ENCODE results near the gene KCNQ4.

The KCNQ4 gene

DNA sequence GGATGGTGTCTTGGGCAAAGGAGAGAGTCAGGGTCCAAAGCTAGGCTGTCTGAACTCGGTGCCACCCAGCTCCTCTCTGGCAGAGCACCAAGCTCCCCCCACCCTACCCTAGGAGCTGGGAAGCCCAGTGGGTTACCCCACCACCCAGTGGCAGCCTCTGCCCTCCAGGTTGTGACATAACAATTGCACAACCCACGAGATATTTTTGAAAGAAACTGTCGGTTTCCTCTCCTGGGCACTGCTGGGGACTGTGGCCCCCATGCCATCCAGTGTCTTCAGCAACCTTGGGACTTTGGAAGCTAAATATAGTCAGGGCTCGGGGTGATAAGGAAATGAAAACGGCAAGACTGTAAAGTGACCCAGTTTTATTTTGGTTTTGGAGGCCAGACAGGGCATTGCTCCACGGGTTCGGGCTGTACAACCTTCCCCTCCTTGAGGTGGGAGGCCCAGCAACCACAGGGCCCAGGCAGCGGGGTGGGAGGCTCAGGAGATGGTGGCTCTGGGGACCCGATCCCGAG lies 77.2 kb downstream of the KCNQ4 start:
- H3K4me1 Mint-ChIP-seq: peaks cover 29% of the 10 kb centered on the region
- CTCF ChIA-PET: interaction anchor here (0.7 to 11.2 kb wide), 3 partner anchors 11 to 91 kb away, joined by 3 to 159 read pairs (median 4); no protein-coding TSS in a partner anchor
- H3K4me3 Mint-ChIP-seq: peak overlapping the region; percentile 74
- H3K36me3 Mint-ChIP-seq: peaks cover 2% of the 10 kb centered on the region
- H3K27ac Mint-ChIP-seq: peak overlapping the region; percentile 81
- no peaks in the 10 kb centered on the region for H3K9me3 Mint-ChIP-seq
- H3K27me3 Mint-ChIP-seq: peaks cover 54% of the 10 kb centered on the region
- DNase-seq: no peak

DNA sequence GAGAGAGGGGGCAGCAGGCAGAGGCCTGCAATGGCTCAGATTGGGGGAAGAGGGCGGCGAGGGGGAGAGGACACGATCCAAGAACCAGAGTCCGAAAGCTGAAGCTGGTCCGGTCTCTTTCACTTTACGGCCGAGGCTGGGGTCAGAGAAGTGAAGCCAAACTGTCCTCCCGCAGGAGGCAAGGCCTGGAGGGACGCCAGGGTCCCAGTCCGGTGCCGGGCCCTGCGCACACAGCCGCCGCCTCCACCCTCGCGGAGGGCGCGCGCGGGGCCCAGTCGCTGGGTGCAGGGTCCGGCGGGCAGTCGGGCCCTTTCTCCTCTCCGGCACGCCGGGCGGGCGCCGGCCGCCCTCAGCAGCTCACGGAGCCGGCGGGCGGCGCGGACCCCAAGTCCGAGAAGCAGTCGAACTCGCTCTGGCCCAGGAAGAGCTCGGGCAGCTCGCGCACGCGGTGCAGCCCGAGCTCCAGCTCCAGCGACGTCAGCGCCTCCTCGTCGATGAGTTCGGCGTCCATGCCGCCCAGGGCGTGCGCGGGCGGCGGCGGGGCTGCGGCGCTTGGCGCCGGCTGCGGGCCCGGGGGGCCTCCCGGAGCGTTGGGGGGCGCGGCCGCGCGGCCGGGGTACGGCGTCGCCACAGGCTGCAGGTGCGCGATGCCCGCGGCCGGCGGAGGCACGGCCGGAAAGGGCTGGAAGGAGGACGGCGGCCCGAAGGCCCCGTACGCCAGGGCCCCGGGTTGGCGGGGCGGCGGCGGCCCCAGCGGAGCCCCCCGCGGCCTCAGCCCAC lies 77.8 kb downstream of the KCNQ4 start:
- H3K27me3 Mint-ChIP-seq: peaks cover 47% of the 10 kb centered on the region
- CTCF ChIA-PET: interaction anchor here (0.7 to 11.2 kb wide), 6 partner anchors 10 to 97 kb away, joined by 3 to 159 read pairs (median 4); no protein-coding TSS in a partner anchor
- peak; percentile 62 for DNase-seq

DNA sequence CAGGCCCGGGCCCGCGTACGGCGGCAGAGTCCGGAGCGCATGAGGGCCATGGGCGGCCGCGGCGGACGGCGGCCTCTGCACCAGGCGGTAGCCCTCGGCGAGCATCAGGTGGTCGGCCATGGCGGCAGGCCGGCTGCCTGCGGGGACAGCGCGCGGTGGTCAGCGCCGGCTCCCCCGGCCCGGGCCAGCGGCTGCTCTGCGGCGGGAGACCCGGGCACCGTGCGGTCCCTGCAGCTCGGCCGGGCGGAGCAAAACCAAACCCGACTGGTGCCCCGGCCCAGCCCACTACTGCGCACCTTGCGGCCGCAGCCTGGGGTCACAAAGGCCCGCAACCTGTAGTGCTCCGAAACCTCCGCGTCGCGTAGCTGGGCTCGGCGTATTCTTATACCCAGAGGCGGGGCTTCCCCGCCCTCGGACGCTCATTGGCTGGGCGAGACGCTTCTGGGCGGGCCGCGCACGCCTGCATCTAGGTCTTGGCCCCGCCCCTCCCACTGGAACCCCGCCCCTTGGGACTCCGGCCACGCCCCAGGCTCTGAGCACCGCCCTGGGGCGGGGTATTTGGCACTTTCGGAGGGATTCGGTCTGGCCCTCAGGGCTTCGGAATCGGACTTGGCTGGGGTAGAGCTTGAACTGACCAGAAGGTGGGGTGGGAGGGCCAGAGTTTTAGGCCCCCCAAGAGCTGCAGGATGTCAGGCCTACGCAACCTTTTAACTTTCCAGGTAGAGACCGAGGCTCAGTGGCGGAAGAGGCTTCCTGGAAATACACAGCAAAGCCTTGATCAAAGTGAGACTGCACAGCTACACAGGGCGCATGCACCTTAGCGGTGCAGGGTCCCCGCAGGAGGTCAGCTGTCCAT lies 78.6 kb downstream of the KCNQ4 start, which contains the start of gene CITED4:
Gene CITED4, minus strand, starts transcription at position 356 of the 856 bp plus-strand sequence. Its CDS starts 236 bp downstream, at position 120.
- H3K36me3 Mint-ChIP-seq: peaks cover 2% of the 10 kb centered on the region
- H3K9me3 Mint-ChIP-seq: no peaks in the 10 kb centered on the region
- CTCF ChIA-PET: interaction anchor here (0.6 to 11.2 kb wide), 10 partner anchors 11 to 330 kb away, joined by 3 to 159 read pairs (median 3); no protein-coding TSS in a partner anchor
- peaks cover 29% of the 10 kb centered on the region for H3K4me1 Mint-ChIP-seq
- peak within 1 kb of the TSS; percentile 76 for H3K4me3 Mint-ChIP-seq
- peak within 1 kb of the TSS; percentile 96 for H3K27ac Mint-ChIP-seq
- DNase-seq: peak; percentile 96
- peaks cover 45% of the 10 kb centered on the region for H3K27me3 Mint-ChIP-seq

More for the DNA sequence above, 77.8 kb downstream of the KCNQ4 start:
- Mint-ChIP-seq H3K27ac (no peak overlapping the region), H3K4me3 (peak overlapping the region; percentile 74), H3K9me3 (no peaks in the 10 kb centered on the region), H3K4me1 (peaks cover 29% of the 10 kb centered on the region), H3K36me3 (peaks cover 2% of the 10 kb centered on the region)

DNA sequence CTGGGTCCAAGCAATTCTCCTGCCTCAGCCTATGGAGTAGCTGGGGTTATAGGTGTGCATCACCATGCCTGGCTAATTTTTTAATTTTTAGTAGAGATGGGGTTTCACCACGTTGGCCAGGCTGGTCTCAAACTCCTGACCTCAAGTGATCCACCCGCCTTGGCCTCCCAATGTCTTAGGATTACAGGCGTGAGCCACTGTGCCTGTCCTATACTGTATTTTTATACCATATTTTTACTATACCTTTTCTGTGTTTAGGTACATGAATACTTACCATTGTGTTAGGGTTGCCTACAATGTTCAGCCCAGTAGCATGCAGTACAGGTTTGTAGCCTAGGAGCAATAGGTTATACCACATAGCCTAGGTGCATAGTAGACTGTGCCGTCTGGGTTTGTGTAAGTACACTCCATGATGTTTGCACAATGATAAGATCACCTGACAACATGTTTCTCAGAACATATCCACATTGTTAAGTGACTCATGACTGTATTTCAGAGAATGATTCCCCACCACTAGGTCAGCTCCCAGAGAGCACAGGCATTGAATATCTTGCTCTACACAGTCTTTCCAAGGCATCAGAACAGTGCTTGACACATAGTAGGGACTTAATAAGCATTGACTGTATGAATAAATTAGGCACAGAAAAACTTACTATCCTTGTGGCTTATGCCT lies 84.6 kb downstream of the KCNQ4 start:
- Mint-ChIP-seq H3K27me3 (peaks cover 4% of the 10 kb centered on the region), H3K36me3 (no peaks in the 10 kb centered on the region), H3K4me1 (peaks cover 40% of the 10 kb centered on the region), H3K9me3 (peaks cover 9% of the 10 kb centered on the region), H3K4me3 (no peak overlapping the region), H3K27ac (peak overlapping the region; percentile 61)
- DNase-seq: no peak
- CTCF ChIA-PET: interaction anchor here (1.5 to 2.3 kb wide), 2 partner anchors 82 to 85 kb away, joined by 4 to 12 read pairs; no protein-coding TSS in a partner anchor

DNA sequence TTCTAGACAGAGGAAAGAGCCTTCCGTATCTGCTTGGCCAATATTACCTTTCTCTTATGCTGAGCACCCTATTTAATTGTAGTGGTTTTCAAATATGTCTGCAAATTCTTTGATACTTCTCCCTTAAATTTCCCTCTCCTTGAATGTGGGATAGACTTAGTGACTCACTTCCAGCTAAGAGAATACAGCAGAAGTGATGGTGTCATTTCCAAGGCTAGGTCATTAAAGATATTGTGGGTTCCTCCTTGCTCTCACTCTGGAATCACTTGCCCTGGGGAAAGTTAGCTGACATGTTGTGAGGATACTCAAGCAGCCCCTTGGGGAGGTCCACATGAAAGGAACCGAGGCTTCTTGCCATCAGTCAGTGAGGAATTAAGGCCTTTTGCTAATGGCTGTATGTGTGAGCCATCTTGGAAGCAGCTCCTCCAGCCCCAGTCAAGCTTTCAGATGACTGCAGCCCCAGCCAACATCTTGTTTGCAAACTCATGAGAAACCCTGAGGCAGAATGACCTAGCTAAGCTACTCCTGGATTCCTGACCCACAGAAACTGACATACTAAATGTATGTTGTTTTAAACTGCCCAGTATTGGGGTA lies 86.6 kb downstream of the KCNQ4 start:
- peaks cover 44% of the 10 kb centered on the region for H3K4me1 Mint-ChIP-seq
- DNase-seq: no peak
- no peak overlapping the region for H3K4me3 Mint-ChIP-seq
- CTCF ChIA-PET: interaction anchor here (0.8 to 1.1 kb wide), 2 partner anchors 79 to 104 kb away, joined by 3 read pairs; no protein-coding TSS in a partner anchor
- H3K36me3 Mint-ChIP-seq: no peaks in the 10 kb centered on the region
- H3K27ac Mint-ChIP-seq: no peak overlapping the region
- peaks cover 4% of the 10 kb centered on the region for H3K27me3 Mint-ChIP-seq
- H3K9me3 Mint-ChIP-seq: peaks cover 9% of the 10 kb centered on the region

DNA sequence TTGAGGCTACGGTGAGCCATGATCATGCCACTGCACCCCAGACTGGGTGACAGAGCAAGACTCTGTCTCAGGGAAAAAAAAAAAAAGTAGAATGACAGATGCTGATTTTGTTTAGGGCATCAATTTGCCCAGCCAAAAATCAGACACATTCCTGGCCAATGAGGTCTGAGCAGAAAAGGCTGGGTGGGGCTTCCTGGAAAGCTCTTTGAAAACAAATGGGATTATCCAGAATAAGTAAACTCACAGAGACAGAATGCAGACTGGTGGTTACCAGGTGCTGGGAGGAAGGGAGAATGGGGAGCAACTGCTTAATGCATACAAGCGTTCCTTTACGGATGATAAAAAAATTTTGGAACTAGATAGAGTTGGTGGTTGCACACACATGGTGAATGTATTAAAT lies 88.7 kb downstream of the KCNQ4 start:
- Mint-ChIP-seq H3K9me3 (peaks cover 22% of the 10 kb centered on the region), H3K27ac (peak overlapping the region; percentile 45), H3K27me3 (peaks cover 4% of the 10 kb centered on the region), H3K36me3 (peaks cover 7% of the 10 kb centered on the region), H3K4me1 (peaks cover 64% of the 10 kb centered on the region), H3K4me3 (no peak overlapping the region)
- no peak for DNase-seq
- CTCF ChIA-PET: interaction anchor here (0.6 to 1.1 kb wide), 3 partner anchors 14 to 287 kb away, joined by 3 read pairs; no protein-coding TSS in a partner anchor

DNA sequence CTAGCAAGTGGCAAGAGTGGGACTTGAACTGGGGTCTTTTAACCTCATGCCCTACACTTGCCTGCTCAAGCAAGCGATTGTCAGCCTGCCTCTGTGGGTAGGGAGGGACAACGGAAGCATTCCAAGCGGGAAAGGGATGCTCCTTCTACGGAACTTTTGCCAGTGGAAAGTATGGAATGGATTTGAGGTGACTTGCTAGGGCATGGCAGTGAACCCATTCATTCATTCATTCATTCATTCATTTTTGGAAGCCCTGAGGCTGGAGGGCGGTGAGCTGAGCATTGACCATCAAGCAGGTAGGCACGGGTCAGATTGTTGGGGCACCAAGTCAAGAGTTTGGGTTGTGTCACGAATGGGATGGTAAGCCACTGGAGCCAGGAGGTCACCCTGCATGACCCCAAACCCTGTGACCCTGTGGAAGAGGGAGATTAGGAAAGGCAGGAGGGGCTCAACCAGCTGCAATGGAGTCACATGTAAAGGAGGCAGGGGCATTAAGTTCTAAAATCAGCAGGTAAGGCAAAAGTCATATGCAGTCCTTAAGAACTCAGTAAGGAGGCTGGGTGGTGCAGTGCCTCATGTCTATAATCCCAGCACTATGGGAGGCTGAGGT lies 90.4 kb downstream of the KCNQ4 start:
- peaks cover 22% of the 10 kb centered on the region for H3K9me3 Mint-ChIP-seq
- peaks cover 59% of the 10 kb centered on the region for H3K4me1 Mint-ChIP-seq
- H3K27ac Mint-ChIP-seq: no peak overlapping the region
- H3K27me3 Mint-ChIP-seq: peaks cover 4% of the 10 kb centered on the region
- DNase-seq: no peak
- CTCF ChIA-PET: interaction anchor here (2.0 kb wide), 1 partner anchor 11 kb away, joined by 9 read pairs; the partner anchor contains the start of gene CITED4
- no peak overlapping the region for H3K4me3 Mint-ChIP-seq
- H3K36me3 Mint-ChIP-seq: peaks cover 7% of the 10 kb centered on the region

DNA sequence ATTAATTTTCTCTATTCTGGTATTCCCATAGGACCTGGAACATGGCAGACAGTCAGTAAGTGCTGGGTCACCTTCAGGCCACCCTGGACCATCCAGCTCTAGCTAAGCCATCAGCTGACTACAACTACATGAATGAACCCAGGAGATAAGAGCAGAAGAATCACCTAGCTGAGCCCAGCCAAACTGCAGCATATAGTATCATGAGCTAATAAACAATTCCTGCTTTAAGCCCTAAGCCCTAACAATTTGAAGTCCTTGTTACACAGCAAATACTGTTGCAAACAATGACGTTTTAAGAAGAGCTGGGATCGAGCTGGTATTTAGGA lies 92.8 kb downstream of the KCNQ4 start:
- DNase-seq: no peak
- Mint-ChIP-seq H3K4me3 (no peak overlapping the region), H3K27ac (no peak overlapping the region), H3K36me3 (peaks cover 7% of the 10 kb centered on the region), H3K4me1 (peaks cover 55% of the 10 kb centered on the region), H3K27me3 (peaks cover 23% of the 10 kb centered on the region), H3K9me3 (peaks cover 13% of the 10 kb centered on the region)
- CTCF ChIA-PET: interaction anchor here (0.7 to 1.6 kb wide), 8 partner anchors 14 to 102 kb away, joined by 3 to 8 read pairs (median 4); partner anchors contain the start of gene CITED4

DNA sequence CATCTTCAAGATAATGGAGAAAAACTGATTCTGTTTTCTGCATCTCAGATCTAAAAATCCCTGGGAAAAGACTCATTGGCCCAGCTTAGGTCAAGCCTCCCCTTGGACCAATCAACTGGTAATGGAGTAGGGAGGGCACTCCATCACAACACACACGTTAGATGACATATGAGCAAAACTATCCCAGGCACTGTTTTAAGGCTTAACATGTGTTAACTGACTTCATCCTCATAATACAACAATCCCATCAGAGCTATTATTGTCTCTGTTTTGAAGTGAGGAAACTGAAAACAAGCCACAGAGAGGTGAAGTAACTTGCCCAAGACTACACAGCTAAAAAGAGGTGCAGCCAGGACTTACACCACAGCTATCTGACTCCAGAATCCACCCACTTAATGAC lies 93.3 kb downstream of the KCNQ4 start:
- no peak for DNase-seq
- H3K9me3 Mint-ChIP-seq: peaks cover 13% of the 10 kb centered on the region
- peaks cover 54% of the 10 kb centered on the region for H3K4me1 Mint-ChIP-seq
- CTCF ChIA-PET: interaction anchor here (1.1 to 1.6 kb wide), 6 partner anchors 15 to 103 kb away, joined by 4 to 8 read pairs (median 6); partner anchors contain the start of gene CITED4
- no peak overlapping the region for H3K4me3 Mint-ChIP-seq
- peaks cover 28% of the 10 kb centered on the region for H3K27me3 Mint-ChIP-seq
- peak overlapping the region; percentile 24 for H3K27ac Mint-ChIP-seq
- H3K36me3 Mint-ChIP-seq: peaks cover 7% of the 10 kb centered on the region

DNA sequence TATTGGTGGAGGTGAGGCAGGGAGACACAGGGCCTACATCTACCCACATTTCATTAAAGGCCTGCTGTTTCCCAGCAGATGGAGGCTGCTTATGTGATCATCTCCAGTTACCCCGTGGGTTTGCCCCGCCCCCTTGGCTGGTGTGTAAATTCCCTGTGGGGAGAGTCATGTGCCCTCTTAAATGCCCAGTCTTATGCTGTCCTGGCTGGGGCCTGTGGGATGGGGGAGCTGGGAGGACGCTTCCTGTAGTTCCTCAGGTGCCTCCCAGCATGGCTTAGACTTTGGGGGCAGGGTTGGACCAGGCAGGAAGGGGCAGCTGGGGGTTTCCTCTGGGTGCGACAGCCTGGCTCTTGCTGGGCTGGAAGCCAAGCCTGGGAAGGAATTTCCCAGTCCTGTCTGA lies 94.1 kb downstream of the KCNQ4 start:
- Mint-ChIP-seq H3K4me3 (no peak overlapping the region), H3K4me1 (peaks cover 46% of the 10 kb centered on the region), H3K36me3 (peaks cover 7% of the 10 kb centered on the region), H3K27ac (no peak overlapping the region), H3K27me3 (peaks cover 31% of the 10 kb centered on the region), H3K9me3 (peaks cover 13% of the 10 kb centered on the region)
- CTCF ChIA-PET: no interaction called here
- DNase-seq: no peak

DNA sequence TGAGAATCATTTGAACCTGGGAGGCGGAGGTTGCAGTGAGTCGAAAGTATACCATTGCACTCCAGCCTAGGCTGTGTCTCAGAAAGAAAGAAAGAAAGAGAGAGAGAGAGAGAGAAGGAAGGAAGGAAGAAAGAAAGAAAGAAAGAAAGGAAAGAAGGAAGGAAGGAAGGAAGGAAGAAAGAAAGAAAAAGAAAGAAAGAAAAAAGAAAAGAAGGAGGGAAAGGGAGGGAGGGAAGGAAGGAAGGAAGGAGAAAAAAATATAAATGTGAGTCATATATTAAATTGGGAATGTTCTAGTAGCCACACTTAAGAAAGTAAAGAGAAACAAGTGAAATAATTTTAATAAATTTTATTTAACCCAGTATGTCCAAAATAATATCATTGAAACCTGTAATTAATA lies 95.3 kb downstream of the KCNQ4 start:
- peaks cover 13% of the 10 kb centered on the region for H3K9me3 Mint-ChIP-seq
- no peak for DNase-seq
- H3K4me3 Mint-ChIP-seq: no peak overlapping the region
- peaks cover 39% of the 10 kb centered on the region for H3K27me3 Mint-ChIP-seq
- CTCF ChIA-PET: no interaction called here
- H3K36me3 Mint-ChIP-seq: peaks cover 7% of the 10 kb centered on the region
- H3K4me1 Mint-ChIP-seq: peaks cover 37% of the 10 kb centered on the region
- H3K27ac Mint-ChIP-seq: no peak overlapping the region

DNA sequence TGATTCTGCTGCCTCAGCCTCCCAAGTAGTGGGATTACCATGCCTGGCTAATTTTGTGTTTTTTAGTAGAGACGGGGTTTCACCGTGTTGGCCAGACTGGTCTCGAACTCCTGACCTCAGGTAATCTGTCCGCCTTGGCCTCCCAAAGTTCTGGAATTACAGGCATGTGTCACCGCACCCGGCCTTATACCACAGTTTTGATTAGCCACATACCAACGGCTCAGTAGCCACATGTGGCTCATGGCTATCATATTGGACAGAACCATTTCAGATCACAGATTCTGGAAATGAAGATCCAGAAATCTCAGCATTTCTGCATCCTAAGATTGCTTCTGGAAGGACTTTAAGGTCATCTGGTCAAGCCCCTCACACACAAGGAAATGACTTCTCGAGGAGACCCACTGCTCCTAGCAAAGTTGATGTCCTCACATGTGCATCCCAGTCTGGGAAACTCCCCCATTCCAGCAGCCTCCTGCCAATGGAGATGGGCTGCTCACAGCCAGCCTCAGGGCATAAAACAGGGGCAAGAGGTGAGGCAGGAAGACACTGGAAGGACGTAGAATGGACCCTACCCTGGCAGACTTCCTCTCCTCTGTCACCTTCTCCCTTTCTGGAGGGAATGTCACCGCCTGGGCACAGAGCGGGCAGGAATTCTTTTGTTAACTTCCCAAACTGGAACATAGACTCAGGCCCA lies 96.0 kb downstream of the KCNQ4 start:
- CTCF ChIA-PET: no interaction called here
- H3K27me3 Mint-ChIP-seq: peaks cover 46% of the 10 kb centered on the region
- peaks cover 35% of the 10 kb centered on the region for H3K4me1 Mint-ChIP-seq

More for the DNA sequence above, 96.0 kb downstream of the KCNQ4 start:
- Mint-ChIP-seq H3K4me3 (no peak overlapping the region), H3K9me3 (peaks cover 13% of the 10 kb centered on the region), H3K27ac (no peak overlapping the region), H3K36me3 (peaks cover 7% of the 10 kb centered on the region)
- no peak for DNase-seq
